SIG-M5 treated with dmso at 0.1 percent for 504 hours (cell line): ENCODE data around the gene GRB10.
"Not testable (repeated sequence)": the region's sequence is repeated elsewhere in the genome, so short reads cannot be mapped to it uniquely, and the experiment has no call there.

Experiments used
- DNase-seq: peaks from one replicate; lab custom pipeline; 2025; ENCODE audit not compliant: unreplicated experiment; lab: John Stamatoyannopoulos, UW

Gene GRB10

DNA sequence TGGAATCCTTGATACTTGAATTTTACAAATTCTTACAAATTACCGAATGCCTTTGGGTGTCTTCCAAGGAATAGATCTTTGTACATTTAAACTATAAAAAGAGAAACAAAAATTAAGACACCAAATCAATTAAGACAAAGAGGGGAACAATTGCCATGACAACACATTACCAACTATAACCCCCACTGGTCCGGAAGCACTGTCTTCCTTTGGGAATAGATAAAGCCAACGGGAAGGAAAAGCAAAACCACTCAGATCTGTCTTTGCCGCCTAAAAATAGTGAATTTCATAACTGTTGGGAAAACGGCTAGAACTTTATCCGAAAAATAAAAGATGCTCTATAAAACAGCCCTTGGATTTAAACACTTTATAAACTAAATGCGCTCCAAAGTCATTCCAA is 37.4 kb downstream of the GRB10 start:
- DNase-seq: no peak

DNA sequence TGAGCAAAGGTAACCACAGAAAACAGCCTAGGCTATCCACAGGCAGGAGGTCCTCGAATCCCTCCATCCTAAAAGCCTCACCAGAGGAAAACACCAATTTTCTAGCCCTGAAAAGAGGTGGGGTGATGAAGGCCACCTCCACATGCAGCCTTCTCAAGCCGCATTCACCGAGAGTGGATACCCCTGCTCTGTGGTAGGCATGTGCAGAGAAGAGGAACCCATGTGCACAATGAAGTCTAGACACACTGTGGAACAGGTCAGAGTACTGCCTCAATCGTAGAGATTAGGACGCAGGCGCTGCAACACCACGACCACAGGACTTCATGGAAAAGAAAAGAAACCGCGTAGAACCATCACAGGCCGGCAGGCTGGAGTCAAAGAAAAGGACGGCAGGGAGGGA is 38.8 kb downstream of the GRB10 start:
- DNase-seq: no peak

GRCh38 chr7:50743016-50743415 is 39.7 kb downstream of the GRB10 start:
- DNase-seq: no peak

GRCh38 chr7:50742401-50742800 is 40.3 kb downstream of the GRB10 start:
- DNase-seq: no peak

GRCh38 chr7:50739744-50740435 is 42.8 kb downstream of the GRB10 start:
- no peak for DNase-seq

- DNase-seq: no peak
Measured at GRCh38 chr7:50738932-50739331, 43.8 kb downstream of the GRB10 start.

GRCh38 chr7:50735836-50736235 is 46.9 kb downstream of the GRB10 start:
- not testable (repeated sequence) for DNase-seq

DNA sequence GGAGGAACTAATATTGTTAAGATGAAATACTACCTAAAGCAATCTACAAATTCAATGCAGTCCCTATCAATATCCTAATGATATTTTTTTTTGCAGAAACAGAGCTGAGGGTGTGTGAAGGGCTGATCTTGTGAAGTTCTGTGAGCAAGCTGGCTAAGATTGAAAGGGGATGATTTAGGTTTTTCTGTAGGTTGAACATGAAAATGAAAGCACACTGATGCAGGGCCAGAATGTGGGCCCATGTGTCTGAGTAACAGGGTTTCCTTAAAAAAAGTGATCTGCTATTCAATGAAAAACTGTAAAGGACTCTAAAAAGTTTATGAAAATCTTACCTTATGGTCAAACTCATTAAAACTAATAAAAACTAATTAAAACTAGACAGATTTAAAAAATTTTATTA is 47.4 kb downstream of the GRB10 start:
- DNase-seq: no peak

DNA sequence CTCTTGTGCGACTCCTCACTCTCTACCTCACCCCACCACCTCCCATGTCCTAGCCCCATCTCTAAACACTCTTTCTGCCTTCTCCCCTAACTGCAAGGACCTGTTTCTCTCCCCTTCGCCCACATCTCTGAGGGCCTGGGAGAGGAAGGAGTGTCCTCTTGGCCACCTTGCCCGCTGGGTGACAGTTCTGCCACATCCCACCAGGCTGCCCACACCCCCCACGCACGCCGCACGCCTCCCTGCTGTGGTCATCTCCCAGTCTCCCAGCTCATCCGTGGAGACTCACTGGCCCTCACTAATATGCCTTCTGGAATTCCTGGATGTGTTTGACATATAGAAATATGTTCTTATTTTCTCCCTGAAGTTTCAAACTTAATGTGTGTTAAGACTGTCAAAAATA is 48.5 kb downstream of the GRB10 start:
- DNase-seq: no peak

- DNase-seq: peak; percentile 69
Measured at GRCh38 chr7:50733552-50733951, 49.1 kb downstream of the GRB10 start.

- DNase-seq: no peak
Measured at GRCh38 chr7:50731703-50732582, 50.8 kb downstream of the GRB10 start.

GRCh38 chr7:50730446-50731400 is 52.0 kb downstream of the GRB10 start:
- DNase-seq: no peak

DNA sequence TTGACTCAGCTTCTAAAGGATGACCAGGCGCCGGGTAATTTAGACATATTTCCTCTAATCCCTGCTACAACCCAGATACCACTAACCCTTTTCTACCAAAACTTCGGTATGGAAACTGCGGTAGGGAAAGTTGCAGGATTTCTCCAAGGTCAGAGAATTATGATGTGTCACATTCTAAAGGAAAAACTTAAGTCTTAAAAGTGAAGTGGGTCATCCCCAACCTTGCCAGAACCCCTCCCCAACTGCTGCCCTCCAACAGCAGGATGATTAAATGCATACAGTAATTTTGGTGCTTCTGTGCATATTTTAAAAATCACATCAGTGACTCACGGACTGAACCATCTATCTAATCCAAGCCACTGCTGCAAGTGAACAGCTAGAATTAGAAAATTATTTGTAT is 52.7 kb downstream of the GRB10 start:
- no peak for DNase-seq

GRCh38 chr7:50728184-50728583 is 54.5 kb downstream of the GRB10 start:
- DNase-seq: no peak

DNA sequence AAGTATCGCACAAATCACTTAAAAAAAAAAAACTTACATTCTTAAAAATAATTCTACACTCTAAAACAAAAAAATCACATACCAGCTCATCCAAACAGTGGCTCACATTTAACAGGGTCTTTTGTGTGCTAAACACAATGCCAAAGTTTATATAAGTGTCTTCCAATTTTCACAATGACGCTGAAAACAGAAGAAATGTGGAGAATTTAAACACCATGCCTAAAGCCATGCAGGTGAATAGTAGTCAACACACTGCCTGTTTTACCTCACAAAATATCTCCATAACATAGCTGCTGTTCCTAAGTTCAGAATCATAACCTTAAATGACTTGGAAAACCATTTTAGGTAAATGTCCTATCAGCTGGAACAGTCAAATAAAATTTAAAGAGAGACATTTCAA is 55.0 kb downstream of the GRB10 start:
- DNase-seq: no peak

GRCh38 chr7:50727072-50727471 is 55.6 kb downstream of the GRB10 start:
- DNase-seq: no peak

DNA sequence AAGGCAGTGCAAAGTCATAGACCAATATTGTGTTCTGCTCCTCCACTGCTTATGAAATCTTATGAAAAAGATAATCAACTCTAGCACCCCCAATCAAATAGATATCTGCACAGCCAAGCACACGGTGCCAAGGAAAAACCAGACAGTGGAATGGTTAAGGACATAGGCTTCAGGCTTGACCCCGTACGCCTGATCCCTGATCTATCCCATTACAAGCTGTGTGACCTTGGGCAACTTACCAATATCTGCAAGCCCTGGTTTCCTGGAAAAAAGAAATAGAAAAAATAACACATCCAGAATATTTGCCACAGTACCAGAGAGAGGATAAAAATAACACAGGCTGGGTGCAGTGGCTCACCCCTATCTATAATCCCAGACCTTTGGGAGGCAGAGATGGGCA is 56.9 kb downstream of the GRB10 start:
- no peak for DNase-seq

DNA sequence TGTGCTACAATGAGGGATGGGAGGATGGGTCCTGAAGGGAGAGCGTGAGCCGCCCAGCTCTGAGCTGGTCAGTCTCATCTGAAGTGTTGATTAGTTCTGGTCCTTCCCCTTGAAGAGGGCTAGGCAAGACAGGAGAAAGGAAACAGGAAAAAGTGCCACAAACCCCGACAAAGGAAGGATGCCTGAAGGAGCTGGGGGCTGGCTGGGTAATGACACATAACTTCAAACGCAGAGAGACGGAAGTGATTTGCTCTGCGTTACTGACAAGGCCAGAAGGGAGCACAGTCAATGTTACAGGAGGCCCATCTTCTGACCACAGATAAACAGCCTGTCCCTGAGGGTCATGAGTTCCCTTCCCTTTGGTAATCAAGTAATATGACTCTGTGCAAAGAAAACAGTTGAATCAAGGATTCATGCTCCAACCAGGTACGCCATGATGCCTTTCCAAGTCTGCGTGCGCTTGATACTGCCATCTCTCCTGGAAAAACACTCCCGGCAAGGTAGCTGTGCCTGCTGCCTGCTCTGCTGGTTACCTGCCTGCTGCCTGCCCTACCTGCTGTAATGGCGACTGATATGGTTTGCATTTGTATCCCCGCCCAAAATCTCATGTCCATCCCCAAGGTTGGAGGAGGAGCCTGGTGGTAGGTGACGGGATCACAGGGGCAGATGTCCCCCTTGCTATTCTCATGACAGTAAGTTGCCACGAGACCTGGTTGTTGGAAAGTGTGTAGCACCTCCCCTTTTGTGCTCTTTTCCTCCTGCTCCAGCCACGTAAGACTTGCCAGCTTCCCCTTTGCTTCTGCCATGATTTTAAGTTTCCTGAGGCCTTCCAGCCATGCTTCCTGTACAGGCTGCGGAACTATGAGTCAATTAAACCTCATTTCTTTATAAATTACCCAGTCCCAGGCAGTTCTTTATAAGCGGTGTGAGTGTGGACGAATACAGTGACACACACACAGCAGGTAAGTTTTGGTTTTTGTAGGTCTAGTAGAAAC is 57.9 kb downstream of the GRB10 start:
- no peak for DNase-seq

DNA sequence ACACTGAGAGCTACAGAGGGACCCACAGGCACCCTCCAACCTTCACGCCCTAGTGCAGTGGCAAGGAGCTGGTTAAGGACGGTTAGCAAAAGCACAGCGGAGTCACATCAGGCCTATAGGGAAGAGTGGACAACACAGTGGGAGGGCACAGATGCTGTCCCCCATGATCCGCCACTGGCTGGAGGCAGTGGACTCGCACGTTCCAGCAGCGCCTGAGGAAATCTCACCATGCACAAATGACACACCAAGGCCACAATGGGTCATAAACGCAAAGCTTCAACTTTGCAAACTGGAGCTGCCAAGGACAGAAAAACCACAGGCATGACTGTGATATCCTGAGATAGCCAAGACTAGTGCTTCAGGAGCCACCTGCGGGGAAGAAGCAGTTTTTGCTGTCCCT is 58.8 kb downstream of the GRB10 start:
- DNase-seq: no peak

- no peak for DNase-seq
Measured at GRCh38 chr7:50723173-50723572, 59.5 kb downstream of the GRB10 start.
